Glutamatergic neuron (in vitro differentiated cells): ENCODE measurements around the gene NRXN3. TPM values are rescaled to one million over a fixed set of nuclear protein-coding genes. Genes with fewer than 3 reads are reported as not detected.

Experiments
- DNase-seq: peaks from one replicate; pipeline ENCODE4 v3.0.0; 2022
- H3K27ac Mint-ChIP-seq: one replicate; pipeline ENCODE4 v1.8.0; 2020; ENCODE audit warnings: mild to moderate bottlenecking, mixed read lengths, inconsistent platforms; ENCODE audit not compliant: unreplicated experiment
- H3K27me3 Mint-ChIP-seq: one replicate; pipeline ENCODE4 v1.8.0; 2020; ENCODE audit warnings: mild to moderate bottlenecking, moderate library complexity, mixed read lengths, inconsistent platforms; ENCODE audit not compliant: unreplicated experiment
- H3K36me3 Mint-ChIP-seq: one replicate; pipeline ENCODE4 v1.8.0; 2020; ENCODE audit warnings: mild to moderate bottlenecking, mixed read lengths, inconsistent platforms; ENCODE audit not compliant: unreplicated experiment
- H3K4me1 Mint-ChIP-seq: one replicate; pipeline ENCODE4 v1.8.0; 2020; ENCODE audit warnings: mild to moderate bottlenecking, low read depth, mixed read lengths, inconsistent platforms; ENCODE audit not compliant: unreplicated experiment
- H3K4me3 Mint-ChIP-seq: one replicate; pipeline ENCODE4 v1.8.0; 2020; ENCODE audit warnings: mild to moderate bottlenecking, mixed read lengths, inconsistent platforms; ENCODE audit not compliant: unreplicated experiment
- H3K9me3 Mint-ChIP-seq: one replicate; pipeline ENCODE4 v1.8.0; 2020; ENCODE audit warnings: mild to moderate bottlenecking, moderate library complexity, mixed read lengths, inconsistent platforms; ENCODE audit not compliant: unreplicated experiment
- total RNA-seq: library from RNA; stranded (reverse); fragmentation: NEBNext Ultra II Directional; extraction: Animal tissue kit (Norgen Biotek cat#: 25700); gene quantifications from one replicate; pipeline ENCODE4 v1.2.1, GENCODE V29; 2021; ENCODE audit not compliant: unreplicated experiment
- TF ChIP-seq, protein P1 (sequence below): fragments of 200-600 bp; sonication (generic); IDR thresholded peaks from one replicate; pipeline ENCODE4 v1.5.0; 2021; ENCODE audit not compliant: partially characterized antibody, unreplicated experiment

NRXN3 gene
- total RNA-seq, 1 donor from 2014 or later: 1.2 TPM

DNA sequence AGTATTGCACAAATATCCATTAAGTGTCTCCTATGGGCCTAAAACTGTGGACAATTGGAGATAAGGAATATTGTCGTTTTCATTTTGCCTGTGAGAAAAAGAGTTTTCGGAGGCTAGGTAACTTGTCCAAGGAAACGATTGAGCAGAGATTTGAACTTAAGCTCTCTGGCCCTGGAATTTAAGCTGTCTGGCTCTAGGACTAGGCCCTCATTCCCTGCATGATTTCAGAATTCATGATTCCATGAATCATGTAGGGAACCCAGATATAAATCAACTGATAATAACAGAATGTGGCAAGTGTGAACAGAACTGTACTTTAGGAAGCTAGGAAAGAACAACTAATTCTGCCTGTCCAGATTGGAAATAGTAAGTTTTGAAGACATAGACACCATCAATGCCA lies 1100.2 kb downstream of the NRXN3 start:
- H3K4me3 Mint-ChIP-seq: no peak overlapping the region
- DNase-seq: no peak
- H3K27me3 Mint-ChIP-seq: no peaks in the 10 kb centered on the region
- no peak overlapping the region for H3K27ac Mint-ChIP-seq
- TF ChIP-seq, protein P1, sequence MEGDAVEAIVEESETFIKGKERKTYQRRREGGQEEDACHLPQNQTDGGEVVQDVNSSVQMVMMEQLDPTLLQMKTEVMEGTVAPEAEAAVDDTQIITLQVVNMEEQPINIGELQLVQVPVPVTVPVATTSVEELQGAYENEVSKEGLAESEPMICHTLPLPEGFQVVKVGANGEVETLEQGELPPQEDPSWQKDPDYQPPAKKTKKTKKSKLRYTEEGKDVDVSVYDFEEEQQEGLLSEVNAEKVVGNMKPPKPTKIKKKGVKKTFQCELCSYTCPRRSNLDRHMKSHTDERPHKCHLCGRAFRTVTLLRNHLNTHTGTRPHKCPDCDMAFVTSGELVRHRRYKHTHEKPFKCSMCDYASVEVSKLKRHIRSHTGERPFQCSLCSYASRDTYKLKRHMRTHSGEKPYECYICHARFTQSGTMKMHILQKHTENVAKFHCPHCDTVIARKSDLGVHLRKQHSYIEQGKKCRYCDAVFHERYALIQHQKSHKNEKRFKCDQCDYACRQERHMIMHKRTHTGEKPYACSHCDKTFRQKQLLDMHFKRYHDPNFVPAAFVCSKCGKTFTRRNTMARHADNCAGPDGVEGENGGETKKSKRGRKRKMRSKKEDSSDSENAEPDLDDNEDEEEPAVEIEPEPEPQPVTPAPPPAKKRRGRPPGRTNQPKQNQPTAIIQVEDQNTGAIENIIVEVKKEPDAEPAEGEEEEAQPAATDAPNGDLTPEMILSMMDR: no peak
- H3K4me1 Mint-ChIP-seq: no peaks in the 10 kb centered on the region
- H3K9me3 Mint-ChIP-seq: no peaks in the 10 kb centered on the region
- H3K36me3 Mint-ChIP-seq: no peaks in the 10 kb centered on the region

DNA sequence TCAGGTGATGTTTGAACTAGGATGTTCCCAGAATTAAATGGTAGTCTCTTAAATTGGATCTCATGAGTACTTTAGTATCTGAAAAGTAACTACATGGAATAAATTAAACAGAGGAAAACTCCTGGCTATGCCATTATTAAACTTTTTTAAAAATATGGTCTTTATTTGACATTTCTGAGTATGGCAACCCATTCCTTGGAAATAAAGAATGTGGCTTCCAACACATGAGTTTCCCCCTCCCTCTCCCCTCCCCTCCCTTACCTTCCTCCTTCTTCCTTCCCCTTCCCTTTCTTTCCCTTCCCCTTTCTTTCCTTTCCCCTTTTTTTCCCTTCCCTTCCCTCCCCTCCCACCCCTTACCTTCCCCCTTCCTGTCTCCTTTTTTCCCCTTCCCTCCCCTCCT lies 1100.9 kb downstream of the NRXN3 start:
- Mint-ChIP-seq H3K27me3 (no peaks in the 10 kb centered on the region), H3K4me1 (no peaks in the 10 kb centered on the region), H3K9me3 (no peaks in the 10 kb centered on the region), H3K4me3 (no peak overlapping the region), H3K36me3 (no peaks in the 10 kb centered on the region), H3K27ac (no peak overlapping the region)
- DNase-seq: no peak
- TF ChIP-seq, protein P1: no peak

DNA sequence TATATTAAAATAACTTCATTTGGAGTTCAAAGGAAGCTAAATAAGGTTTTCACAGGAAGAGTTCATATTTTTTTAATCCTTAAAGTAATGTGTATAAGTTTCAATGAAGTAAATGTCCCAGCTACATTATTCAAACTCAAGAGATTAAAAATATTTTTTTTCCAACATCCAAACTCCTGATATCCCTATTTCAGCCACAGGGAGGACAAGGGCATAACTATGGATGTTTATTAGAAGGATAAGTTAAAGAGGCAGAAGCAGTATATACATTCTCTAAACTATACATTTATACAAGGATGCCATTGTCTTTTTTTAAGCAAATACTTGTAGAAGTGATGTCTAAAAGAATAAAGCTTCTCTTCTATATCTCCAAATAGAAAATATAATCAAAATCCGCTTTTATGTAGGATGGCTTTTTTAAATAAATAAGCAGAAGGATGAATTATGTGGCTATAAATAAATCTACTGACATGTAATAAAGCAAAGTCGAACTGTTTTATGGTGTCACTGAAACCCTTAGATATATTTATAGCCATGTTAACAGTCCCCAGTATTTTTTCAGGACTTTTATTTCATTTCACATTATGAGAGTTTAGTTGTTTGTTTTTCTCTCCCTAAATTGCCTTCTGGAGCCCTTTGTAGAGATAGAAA lies 1104.6 kb downstream of the NRXN3 start:
- H3K27me3 Mint-ChIP-seq: peaks cover 15% of the 10 kb centered on the region
- peaks cover 4% of the 10 kb centered on the region for H3K9me3 Mint-ChIP-seq
- peaks cover 4% of the 10 kb centered on the region for H3K36me3 Mint-ChIP-seq
- TF ChIP-seq, protein P1: peak; percentile 30
- no peak overlapping the region for H3K27ac Mint-ChIP-seq
- no peak overlapping the region for H3K4me3 Mint-ChIP-seq
- no peak for DNase-seq
- H3K4me1 Mint-ChIP-seq: no peaks in the 10 kb centered on the region

DNA sequence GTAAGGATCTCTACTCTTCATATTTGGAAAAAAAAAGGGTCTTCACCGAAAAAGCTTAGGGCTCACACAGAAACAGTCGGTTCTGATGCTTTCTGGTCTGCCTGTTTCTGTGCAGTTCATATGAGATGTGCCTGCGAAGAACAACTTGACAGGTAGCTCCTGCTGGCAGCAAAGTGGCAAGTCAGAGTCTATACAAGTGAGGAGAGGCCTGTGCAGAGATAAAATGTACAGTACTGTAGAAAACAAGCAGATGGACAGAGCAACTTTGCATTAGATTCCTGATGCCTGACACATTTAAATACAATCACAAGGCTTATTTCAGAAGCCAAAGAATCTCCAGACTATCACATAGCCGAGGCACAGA lies 1105.1 kb downstream of the NRXN3 start:
- peaks cover 15% of the 10 kb centered on the region for H3K27me3 Mint-ChIP-seq
- H3K36me3 Mint-ChIP-seq: peaks cover 4% of the 10 kb centered on the region
- peaks cover 4% of the 10 kb centered on the region for H3K9me3 Mint-ChIP-seq
- no peak overlapping the region for H3K4me3 Mint-ChIP-seq
- DNase-seq: no peak
- TF ChIP-seq, protein P1: no peak
- no peak overlapping the region for H3K27ac Mint-ChIP-seq
- peaks cover 3% of the 10 kb centered on the region for H3K4me1 Mint-ChIP-seq

DNA sequence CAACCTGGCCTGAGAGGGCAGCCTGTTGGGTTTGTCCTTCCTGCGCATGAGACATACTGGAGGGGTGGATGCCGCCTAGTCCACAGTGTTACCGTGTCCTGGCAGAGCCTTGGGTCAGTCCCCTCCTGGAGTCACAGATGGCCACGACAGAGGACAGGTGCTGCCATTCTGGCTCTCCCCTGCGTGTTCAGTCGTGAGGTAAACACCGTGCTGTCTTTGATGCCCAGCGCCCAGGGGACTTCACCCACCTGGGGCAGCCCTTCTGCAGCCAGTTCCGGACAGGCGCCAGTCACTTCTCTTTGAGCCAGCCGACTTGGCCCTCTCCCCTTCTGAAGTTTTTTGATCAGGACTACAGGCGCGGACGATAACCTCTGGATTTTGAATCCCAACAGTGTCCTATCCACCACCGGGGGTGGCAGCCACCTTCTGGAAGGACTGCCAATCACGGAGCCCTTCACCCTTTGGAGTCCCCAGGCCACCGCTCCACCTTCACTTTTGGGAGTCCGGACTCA lies 1108.2 kb downstream of the NRXN3 start:
- H3K4me3 Mint-ChIP-seq: peak overlapping the region; percentile 97
- peaks cover 4% of the 10 kb centered on the region for H3K9me3 Mint-ChIP-seq
- H3K36me3 Mint-ChIP-seq: peaks cover 4% of the 10 kb centered on the region
- H3K27me3 Mint-ChIP-seq: peaks cover 22% of the 10 kb centered on the region
- H3K4me1 Mint-ChIP-seq: peaks cover 5% of the 10 kb centered on the region
- peak; percentile 18 for DNase-seq
- no peak overlapping the region for H3K27ac Mint-ChIP-seq
- TF ChIP-seq, protein P1: no peak
